ENCODE data around the gene TNS4.

Gene TNS4

DNA sequence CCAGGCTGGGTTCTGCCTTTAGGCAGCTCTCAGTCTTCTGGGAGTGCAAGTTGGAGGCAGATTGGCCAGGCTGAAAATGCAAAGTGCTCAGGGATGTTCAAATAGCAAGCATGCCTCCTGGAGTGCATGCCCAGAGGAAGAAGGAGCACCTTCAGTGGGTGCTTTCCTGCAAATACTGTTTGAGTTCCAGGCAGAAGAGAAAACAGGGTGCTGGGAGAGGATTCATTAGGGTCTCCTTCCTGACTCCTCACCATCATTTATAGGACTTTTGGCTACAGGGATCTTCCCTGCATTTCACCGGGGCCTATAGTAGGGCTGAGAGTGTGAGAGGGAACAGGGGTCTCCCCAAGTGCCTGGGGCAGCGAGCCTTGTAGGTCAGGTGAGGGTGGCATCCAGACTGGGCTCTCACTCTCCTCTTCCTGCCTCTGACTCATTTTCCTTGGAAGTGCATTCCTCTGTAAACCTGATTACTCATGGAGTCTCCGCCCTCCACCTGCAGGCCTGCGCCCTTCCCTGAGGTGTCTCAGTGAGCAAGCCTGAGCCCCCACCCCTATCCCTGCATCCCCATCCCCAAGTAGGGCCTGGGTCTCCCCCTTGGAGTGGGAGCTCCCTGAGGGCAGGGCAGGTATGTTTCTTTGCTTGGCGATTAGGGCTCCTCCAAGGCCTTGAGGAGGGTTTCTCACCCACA is 17.1 kb upstream of the TNS4 start:
- no peak for FAIRE-seq

DNA sequence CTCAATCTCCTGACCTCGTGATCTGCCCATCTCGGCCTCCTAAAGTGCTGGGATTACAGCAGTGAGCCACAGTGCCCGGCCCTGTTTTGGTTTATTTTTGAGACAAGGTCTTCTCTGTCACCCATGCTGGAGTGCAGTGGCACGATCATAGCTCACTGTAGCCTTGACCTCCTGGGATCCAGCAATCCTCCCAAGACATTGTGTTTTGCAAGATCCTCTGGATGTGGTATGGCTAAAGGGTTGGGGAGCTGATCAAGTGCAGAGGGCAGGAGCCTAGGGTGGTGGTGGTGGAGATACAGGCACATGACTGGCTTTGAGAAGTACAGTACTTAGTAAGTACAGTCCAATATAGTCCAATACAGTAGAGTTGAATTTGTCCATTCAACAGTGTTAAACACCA is 16.6 kb upstream of the TNS4 start:
- DNase-seq (ENCODE audit: low spot score) = no peak
- no peak for FAIRE-seq

More for the DNA sequence above, 17.1 kb upstream of the TNS4 start:
- DNase-seq (ENCODE audit: low spot score) = peak; percentile 77

DNA sequence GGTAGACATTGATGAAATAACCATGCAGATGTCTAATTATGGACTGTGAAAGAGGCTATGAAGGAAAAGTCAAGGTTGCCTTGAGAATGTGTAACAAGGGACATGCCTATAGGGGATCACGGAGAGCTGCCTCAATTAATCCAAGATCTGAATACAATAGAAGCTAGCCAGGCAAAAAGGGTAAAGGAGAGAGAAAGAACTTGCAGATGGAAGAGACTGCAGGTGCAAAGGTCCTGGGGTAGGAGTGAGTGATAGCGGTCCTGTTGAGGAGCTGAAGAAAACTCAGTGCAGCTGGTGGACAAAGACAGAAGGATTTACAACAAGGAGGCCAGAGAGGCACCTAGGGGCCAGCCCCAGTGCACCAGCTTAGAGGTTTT is 15.9 kb upstream of the TNS4 start:
- DNase-seq (ENCODE audit: low spot score) = no peak
- FAIRE-seq = no peak

DNA sequence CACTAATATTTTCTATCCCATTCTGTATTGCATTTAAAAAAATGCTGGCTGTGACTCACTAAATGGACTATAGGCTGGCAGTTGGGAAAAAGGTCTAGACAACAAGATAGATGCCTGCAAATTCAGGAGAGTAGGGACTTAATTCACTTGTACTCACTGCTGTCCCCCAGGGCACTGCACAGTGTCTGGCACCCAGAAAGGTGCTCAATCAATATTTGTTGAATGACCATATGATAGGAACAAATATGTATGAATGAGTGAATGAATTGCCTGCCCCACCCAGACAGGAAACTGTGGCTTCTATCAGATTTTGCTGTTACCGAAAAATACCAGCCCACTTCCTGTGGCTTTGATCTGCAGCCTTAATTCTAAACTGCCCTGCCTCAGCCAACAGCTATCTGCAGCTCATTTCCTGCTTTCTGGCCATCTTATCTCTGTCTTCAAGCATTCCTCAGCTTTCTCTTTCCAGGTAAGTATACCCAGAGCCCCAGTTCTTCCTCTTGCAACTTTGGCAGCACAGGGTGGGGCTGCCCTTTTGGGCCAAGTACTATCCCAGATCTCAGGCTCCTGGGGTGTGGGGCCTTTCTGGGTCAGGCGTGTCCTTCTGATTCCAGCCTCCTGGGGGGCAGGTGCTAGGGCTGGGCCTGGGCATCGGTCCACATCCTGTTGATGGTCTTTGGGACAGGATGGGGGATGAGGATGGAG is 15.3 kb upstream of the TNS4 start:
- no peak for FAIRE-seq
- peak; percentile 73 for DNase-seq (ENCODE audit: low spot score)

DNA sequence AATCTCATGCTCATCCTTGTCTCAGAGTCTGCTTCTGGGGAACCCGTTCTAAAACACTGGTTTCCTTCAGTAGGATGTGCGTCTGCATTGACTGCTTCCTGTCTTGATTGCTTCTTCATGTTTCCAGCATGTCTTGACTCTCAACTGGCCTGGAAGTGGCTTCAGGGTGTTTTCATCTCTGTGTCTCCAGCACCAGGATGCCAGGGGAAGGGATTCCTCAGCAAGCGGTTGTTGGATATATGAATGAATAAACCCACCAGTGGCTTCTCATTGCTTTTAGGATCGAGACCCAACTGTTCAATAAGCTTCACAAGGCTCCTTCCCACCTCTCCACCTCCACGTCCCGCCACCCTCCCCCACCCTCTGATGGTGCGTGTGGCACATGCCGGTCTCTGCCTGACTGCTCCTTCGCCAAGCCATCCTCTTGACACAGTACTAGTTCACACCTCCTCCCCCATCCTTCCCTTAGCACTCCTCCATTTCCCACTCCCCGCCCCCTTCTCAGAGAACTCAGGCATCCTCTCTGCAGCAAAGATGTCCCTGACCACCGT is 14.1 kb upstream of the TNS4 start:
- FAIRE-seq (no peak), DNase-seq (ENCODE audit: low spot score) (no peak)

DNA sequence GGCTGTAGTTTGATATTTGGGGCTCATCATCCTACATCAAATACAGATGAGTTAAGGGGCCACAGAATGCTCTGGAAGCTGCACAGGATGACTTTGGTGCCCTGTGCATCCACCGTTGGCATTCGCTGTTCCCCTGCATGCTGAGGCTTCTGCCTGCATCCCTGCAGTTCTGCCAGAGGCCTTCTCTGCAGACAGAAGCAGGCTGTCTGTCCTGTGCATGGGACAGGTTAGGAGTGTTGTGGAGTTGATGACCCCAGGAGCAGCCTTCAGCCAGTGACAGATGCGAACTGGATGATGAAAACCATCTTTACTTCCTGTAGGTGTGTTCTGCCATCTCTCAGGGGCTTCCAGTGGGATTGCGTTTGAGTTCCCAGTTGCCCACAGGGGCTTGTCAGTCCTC is 13.6 kb upstream of the TNS4 start:
- no peak for FAIRE-seq
- DNase-seq (ENCODE audit: low spot score) = no peak

DNA sequence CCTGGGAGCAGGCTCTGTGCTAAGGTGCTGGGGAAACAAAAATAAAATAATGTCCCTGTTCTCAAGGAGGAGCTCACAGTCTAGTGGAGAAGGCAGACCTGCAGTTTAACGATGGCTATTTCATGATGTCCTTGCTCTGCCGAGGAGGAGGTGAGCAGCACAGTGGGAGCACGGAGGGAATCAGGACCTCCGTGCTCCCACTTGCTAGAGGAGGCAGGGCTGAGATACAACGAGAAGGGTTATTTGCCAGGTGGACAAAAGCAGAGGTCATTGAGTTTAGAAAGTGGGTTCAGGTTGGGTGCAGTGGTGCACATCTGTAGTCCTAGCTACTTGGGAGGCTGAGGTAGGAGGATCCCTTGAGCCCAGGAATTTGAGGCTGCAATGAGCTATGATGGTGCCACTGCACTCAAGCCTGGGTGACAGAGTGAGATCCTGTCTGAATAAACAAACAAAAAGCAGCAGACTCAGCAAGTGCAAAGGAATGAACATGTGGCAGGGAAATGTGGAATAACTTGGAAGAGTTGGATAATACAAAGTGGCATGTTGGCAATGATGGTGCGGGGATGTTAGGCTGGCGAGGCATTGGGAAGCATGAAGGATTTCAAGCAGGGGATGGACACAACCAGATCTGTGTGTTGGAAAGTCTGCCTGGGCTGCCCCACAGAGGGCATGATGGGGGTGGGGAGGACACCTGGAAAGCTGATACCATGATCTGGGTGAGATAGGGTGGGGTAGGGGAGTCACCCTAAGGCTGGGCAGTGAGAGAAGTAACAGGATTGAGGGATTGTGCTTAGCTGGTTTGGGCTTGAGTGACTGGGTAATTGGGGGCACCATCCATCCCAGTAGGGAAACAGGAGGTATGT is 12.8 kb upstream of the TNS4 start:
- DNase-seq (ENCODE audit: low spot score) (no peak), FAIRE-seq (no peak)

DNA sequence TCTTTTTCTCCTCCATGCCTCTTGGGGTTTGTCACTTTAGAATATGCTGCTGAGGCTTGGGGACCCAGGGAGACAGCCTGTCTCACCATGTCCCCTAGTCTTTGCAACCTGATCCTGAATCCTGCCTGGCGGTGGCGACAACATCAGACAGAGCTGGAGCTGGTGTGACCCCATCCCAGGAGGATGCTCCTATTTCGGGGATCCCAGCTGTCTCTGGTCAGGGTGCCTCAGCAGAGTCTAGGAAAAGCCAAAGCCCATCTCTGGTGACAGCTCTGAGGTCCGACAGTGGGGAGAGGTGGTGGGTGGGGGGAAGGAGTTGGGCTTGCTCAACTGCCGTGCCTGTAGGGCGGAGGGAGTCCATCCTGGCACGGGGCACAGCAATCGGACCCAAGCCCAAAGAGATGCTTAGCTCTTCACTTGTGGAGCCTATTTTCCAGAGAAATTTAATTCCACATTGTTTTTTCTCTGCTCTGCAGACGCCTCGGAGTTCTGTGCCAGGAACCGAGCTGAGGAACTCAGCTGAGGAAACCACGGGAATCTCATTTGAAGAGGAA is 10.3 kb upstream of the TNS4 start:
- DNase-seq (ENCODE audit: low spot score) = no peak
- no peak for FAIRE-seq

DNA sequence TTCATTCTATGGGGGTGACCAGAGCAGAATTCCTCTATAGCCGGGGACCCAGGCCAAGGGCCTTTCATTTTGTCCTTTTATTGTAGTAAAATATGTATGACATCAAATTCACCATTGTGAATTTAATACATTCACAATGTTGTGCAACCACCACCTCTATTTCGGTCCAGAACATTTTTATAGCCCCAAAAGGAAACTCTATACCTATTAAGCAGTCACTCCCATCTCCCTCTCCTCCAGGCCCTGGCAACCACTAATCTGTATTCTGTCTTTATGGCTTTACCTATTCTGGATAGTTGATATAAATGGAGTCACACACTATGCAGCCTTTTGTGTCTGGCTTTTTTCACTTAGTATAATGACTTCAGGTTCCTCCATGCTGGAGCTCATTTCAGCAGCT is 9.7 kb upstream of the TNS4 start:
- FAIRE-seq = no peak
- DNase-seq (ENCODE audit: low spot score) = no peak

DNA sequence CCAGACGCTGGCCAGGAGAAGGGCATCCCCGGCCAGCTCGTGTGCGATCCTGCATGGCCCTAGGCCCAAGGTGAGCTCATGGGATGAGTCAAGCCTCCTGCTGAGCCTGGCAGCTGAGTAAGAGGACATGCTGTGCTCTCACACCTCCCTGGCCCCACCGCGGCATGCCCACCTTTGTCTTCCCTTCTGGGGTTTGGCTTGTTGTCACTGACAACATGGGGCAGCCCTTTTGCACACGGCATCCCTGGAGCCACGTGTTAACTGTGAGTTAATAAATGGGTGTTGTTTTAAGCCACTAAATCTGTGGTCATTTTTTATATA is 8.9 kb upstream of the TNS4 start:
- peak; percentile 91 for FAIRE-seq
- peak; percentile 87 for DNase-seq (ENCODE audit: low spot score)

DNA sequence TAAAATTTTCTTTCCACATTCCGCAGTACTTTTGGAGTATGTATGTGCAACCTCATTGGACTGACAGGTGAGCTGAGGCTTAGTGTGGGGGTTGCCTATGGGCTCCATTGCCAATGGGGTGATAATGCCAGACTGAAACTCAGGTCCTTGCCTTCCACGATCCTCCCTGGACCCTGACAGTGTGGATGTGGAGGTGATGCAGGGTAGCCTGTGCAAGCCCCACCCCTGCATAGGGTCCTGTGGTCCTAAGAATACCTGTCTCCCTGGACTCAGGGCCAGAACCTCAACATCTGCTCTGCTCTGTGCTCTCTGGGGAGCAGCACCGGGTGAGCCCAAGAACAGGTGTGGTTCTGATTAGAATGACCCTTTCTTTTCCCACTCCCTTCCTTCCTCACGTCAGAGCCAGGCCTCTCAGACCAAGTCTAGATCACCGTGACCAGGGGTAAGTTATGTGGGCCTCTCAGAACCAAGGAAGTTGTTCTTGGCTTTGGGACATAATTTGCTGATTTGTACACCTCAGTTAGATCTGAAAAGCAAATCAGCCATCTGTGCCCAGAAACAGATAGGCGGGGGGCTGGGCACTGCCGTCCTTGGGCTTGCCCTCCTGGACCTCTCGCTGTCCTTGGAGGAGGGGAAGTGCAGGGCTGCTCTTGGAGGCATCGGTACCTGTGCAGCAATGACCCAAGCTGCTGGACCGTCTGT is 8.4 kb upstream of the TNS4 start:
- DNase-seq (ENCODE audit: low spot score) = no peak
- FAIRE-seq = no peak

DNA sequence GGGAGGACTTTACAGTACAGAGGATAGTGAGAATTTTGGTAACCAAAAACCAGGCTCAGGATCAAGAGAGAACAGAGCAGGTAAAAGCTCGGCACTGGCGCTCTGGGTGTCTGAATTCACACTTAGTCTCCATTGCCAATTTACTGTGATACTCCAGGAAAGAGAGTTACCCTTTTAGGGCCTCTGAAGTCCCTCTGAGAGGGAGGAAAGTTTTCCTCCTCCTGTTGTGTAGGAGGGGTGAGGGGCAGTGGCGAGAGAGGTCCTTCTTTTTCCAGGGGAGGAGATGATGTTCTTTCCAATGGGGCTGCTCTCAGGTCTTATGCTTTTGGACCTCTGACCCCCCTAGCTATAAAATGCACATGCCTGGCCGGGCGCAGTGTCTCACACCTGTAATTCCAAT is 5.4 kb upstream of the TNS4 start:
- DNase-seq (ENCODE audit: low spot score) (no peak), FAIRE-seq (no peak)

DNA sequence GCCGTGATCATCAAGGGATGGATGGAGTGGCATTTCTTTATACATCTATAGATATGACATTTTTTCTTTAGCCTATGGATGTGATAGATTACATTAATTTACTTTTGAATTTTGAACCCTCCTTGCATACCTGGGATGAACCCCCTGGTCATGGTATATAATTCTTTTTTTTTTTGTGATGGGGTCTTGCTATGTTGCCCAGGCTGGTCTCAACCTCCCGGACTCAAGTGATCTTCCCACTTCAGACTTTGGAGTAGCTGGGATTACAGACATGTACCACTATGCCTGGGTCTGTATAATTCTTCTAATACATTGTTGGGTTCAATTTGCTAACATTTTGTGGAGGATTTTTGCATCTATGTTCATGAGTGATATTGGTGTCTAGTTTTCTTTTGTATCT is 1.7 kb upstream of the TNS4 start:
- FAIRE-seq = no peak

DNA sequence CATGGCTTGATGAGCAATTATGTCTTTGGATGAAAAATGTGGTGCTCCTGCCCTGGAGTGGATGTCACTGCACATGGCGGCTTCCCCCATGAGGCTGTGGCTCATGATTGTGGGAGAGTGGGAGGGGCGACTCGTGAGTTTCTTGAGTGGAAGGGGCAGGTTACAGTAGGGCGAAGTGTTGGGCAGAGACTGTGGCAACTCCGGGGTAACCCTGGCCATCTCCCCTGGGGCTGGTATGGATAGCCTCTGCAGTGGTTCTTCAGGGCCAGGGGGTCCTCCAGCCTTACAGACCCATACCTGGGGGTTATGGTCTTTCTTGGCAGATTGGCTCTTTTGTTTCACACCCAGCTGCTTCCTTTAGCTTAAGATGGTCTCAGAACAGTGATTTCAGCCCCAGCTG is 1.3 kb upstream of the TNS4 start:
- FAIRE-seq = no peak
- no peak for DNase-seq (ENCODE audit: low spot score)

More for the DNA sequence above, 1.7 kb upstream of the TNS4 start:
- DNase-seq (ENCODE audit: low spot score) = no peak

DNA sequence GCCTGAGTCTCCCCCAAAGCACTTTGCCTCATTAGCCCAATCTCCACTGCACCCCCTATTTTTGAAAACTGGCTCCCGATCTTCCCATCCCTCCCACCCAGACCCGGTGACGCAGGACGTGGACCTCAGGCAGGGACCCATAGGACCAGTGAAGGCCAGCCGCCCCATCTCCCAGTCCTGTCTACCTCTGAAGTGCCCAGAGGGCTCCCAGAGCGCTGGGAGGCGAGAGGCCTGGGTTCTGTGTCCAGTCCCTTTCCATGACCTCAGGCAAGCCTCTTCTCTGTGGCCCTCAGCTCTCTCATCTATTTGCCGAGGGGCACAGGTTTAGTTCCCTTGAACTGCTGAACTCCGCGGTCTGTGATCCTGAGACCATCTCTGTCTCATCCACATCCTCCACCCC is 714 bp downstream of the TNS4 start:
- FAIRE-seq (no peak), DNase-seq (ENCODE audit: low spot score) (no peak)

DNA sequence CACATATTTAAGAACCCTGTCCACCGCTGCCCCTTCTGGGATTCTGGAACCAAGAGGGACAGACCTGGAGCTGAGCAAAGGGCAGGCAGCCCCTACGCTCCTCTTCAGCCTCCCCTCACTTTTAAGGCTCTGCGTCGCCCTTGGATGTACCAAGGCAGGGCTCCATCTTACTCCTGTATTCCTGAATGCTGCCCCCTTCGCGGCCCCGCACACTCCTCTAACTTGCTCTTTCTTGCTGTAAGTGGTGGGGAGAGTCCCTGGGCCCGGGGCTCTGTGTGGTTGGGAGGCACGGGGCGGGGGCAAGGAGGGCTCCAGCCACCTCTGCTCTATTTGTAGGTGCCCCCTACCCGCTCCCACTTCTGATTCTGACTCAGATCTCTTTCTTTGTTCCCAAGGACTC is 1.2 kb downstream of the TNS4 start:
- DNase-seq (ENCODE audit: low spot score) (no peak), FAIRE-seq (no peak)

DNA sequence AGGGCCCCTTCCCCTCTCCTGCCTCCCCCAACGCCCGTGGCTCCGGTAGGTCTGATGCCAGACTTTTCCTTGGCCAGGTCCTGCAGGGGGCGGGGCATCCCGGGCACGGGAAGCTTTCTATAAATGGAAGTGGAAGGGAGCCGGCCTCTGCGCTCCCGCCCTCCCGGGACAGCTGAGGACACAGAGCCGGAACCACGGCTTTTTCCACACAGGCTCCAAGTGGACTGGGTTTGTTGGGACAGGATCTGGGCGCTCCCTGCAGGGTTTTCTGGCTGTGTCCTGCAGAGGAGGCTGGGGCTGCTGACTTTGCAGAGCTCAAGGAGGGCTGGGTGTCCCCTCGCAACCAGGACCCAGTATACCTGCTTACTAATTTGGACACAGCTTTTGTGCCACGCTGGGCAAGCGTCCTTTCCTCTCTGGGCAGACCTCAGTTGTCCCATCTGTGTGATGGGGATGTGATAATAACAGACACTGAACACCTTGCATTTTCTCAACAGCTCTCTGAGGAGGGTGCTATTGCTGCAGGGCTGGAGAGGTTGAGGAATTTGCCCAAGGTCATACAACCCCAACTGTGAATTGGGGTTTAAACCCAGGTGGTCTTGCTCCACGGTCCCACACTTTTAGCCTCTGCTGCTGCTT is 1.8 kb downstream of the TNS4 start:
- no peak for FAIRE-seq

DNA sequence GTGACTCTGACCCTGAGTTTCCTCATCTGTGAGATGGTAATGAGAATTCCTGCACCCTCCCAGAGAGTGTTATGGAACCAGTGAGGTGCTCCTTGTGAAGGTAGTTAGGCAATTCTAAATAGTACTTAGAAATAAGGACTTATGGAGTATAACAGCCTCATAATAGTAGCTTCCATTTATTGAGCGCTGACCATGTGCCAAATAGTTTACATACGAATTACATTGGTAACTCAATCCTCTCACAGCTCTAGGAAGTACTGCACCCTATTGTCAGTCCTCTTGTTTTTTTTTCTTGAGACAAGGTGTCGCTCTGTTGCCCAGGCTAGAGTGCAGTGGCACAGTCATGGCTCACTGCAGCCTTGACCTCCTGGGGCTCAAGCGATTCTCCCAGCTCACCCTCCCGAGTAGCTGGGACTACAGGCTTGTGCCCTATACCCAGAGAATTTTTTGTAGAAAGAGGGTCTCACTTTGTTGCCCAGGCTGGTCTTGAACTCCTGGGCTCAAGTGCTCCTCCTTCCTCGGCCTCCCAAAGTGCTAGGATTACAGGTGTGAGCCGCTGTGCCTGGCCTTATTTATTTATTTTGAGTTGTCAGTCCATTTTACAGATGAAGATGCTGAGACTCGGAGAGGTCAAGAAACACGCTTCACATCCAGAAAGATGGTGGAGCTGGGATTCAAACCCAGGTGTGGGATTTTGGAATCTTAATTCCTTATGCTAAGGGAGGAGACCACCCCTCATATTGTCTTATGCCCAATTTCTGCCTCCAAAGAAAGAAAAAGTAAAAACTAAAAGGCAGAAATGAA is 2.9 kb downstream of the TNS4 start:
- DNase-seq (ENCODE audit: low spot score) (no peak), FAIRE-seq (no peak)

More for the DNA sequence above, 1.8 kb downstream of the TNS4 start:
- DNase-seq (ENCODE audit: low spot score) = peak; percentile 71

DNA sequence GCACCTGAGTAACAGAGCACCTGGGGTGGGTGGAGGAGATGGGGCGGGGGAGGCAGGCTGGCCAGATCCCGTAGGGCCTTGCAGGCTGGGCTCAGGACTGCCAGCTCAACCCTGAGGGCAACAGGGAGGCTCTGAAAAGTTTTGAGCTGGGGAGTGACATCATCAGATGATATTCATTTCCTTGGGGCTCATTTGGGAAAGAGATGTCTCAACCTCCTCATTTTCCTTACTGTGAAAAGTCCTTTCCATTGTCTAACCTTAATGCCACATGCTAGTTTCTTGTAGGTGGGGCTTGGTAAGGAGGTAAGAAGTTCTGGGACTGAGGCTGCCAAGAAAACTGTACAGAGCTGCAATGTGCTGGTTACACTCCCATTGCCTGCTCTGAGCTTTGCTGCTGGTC is 3.7 kb downstream of the TNS4 start:
- FAIRE-seq = no peak
- DNase-seq (ENCODE audit: low spot score) = no peak
